ENCODE results near the gene CDK17.

CDK17 gene

DNA sequence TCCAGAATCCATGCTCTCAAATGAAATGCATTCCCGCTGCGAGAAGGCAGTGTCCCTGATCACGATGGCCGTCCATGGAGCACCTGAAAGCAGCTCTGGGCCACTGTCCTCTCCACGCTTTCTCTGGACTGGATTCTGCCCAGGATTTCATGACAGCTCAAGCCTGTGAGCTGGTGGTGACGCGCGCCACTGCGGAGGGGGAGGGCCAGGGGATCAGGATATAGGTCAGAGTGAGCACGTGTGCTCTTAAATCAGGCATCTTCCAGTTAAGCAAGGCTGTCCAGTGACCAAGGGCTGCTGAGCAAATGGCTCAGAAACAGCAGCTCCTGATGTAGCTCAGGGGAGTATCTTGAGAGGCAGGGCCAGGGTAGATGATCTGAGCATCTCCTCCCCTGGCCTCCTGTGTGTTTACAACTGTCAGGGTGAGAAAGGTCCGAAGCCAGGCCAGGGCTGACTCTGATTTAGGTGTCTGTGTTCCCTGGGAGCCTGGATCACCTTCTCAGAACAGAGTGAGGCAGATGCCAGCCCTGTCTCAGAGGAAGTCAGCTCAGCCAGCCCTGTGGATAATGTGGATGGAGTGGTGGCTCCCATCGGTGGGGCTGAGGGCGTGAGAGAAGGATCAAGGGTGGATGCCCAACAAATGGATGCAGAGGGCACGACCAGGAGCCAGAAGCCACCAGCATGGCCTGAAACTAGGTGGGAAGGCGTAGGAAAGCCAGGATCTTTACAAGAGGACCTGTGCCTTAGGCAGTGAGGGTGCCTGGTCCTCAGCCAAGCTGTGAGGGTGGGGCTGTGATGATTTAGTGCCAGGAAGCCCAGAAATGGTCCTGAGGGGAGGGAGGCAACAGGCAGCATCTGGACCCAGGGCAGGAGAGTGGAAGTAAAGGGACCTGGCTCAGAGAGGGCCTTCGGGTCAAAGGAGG is 150.8 kb downstream of the CDK17 start:
- Mint-ChIP-seq H3K36me3 (peaks cover 23% of the 10 kb centered on the region), H3K4me3 (no peak overlapping the region), H3K4me1 (ENCODE audit: low read depth) (peaks cover 32% of the 10 kb centered on the region), H3K27me3 (no peaks in the 10 kb centered on the region), H3K9me3 (ENCODE audit: low read depth) (no peaks in the 10 kb centered on the region), H3K27ac (peak overlapping the region; percentile 22)

DNA sequence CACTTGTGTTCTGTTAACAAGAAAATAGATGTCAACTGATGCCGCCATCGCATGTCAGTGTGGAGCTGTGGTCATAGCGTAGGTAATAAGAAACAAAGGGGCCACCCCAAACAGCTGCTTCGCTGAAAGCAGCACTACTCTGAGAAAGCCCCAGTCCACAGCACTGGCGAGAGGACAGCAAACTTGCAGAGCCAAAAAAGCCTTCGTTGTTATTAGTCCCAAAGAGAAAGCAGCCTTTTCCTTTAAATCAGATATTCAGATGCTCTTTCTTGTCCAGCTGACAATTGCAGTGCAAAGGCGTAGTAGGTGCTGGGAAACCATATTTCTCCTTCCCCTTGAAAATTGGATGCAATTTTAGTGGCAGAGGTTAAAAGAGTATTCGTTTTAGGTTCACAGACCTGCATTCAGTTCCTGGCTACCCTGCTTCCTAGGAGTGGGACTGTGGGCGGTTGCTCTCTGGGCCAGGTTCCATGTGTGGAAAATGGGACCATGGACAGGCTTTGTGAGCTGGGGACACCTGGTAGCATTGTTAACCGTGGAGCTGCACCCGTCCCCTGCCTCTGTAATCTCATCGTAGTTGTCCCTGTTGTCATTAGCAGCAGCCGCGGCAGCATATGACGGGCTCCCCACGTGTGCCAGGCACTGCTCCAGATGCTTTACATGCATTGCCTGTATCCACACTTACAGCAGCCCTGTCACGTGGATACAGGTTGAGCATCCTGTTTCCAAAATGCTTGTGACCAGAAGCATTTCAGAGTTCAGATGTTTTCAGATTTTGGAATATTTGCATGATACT is 151.9 kb downstream of the CDK17 start:
- Mint-ChIP-seq H3K36me3 (peaks cover 23% of the 10 kb centered on the region), H3K27ac (no peak overlapping the region), H3K9me3 (ENCODE audit: low read depth) (no peaks in the 10 kb centered on the region), H3K27me3 (no peaks in the 10 kb centered on the region), H3K4me1 (ENCODE audit: low read depth) (peaks cover 30% of the 10 kb centered on the region), H3K4me3 (no peak overlapping the region)

GRCh38 chr12:96247563-96247962 is 152.7 kb downstream of the CDK17 start:
- Mint-ChIP-seq H3K27ac (peak overlapping the region; percentile 22), H3K4me3 (no peak overlapping the region), H3K27me3 (no peaks in the 10 kb centered on the region), H3K36me3 (peaks cover 25% of the 10 kb centered on the region), H3K9me3 (ENCODE audit: low read depth) (no peaks in the 10 kb centered on the region), H3K4me1 (ENCODE audit: low read depth) (peaks cover 36% of the 10 kb centered on the region)

GRCh38 chr12:96246926-96247505 is 153.2 kb downstream of the CDK17 start:
- Mint-ChIP-seq H3K9me3 (ENCODE audit: low read depth) (no peaks in the 10 kb centered on the region), H3K4me3 (no peak overlapping the region), H3K27ac (no peak overlapping the region), H3K36me3 (peaks cover 22% of the 10 kb centered on the region), H3K27me3 (no peaks in the 10 kb centered on the region), H3K4me1 (ENCODE audit: low read depth) (peaks cover 35% of the 10 kb centered on the region)

DNA sequence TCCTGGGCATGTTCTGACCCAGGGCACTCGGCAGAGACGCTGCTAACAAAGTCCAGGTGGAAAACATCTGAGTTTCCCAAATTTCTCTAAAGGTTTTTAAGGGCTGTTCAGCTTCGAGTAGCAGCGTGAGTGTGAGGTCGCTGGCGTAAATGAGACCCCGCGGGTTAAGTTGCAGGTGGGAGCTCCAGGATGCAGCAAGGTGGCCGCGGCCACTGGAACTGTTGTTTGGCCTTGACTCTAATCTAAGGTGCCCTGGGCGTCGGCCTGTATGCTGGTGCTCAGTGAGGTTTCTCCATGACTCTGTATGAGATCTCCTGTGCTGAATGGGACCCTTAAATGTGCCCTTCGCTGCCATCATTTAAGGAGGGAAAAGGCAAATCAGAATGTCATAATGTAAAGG is 155.4 kb downstream of the CDK17 start:
- Mint-ChIP-seq H3K27ac (no peak overlapping the region), H3K4me1 (ENCODE audit: low read depth) (peaks cover 47% of the 10 kb centered on the region), H3K9me3 (ENCODE audit: low read depth) (no peaks in the 10 kb centered on the region), H3K36me3 (peaks cover 13% of the 10 kb centered on the region), H3K4me3 (no peak overlapping the region), H3K27me3 (no peaks in the 10 kb centered on the region)

- Mint-ChIP-seq H3K27me3 (no peaks in the 10 kb centered on the region), H3K27ac (no peak overlapping the region), H3K36me3 (peaks cover 14% of the 10 kb centered on the region), H3K4me1 (ENCODE audit: low read depth) (peaks cover 49% of the 10 kb centered on the region), H3K4me3 (no peak overlapping the region), H3K9me3 (ENCODE audit: low read depth) (no peaks in the 10 kb centered on the region)
These were observed 157.6 kb downstream of the CDK17 start for GRCh38 chr12:96242597-96242996.

DNA sequence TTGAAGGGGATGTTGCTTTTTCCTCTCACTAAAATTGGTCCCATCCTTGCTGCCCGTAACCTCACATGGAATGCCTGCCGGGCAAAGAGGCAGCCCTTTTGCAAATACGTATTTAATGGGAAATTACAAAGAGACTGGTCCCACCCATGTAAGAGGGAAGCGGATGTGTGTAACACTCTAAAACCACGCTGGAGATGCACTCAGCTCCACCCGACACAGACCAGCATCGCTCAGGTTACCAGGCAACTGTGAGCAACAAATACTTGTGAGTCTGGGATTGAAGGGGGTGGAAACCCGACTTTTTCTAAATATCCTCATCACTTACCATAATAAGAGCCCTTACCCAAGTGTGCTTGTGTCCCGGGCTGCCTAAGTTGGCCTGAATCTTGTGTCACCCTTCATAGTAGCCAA is 158.4 kb downstream of the CDK17 start:
- no peaks in the 10 kb centered on the region for H3K9me3 Mint-ChIP-seq (ENCODE audit: low read depth)
- H3K27me3 Mint-ChIP-seq = no peaks in the 10 kb centered on the region
- H3K4me3 Mint-ChIP-seq = peak overlapping the region; percentile 40
- H3K36me3 Mint-ChIP-seq = peaks cover 12% of the 10 kb centered on the region
- peaks cover 54% of the 10 kb centered on the region for H3K4me1 Mint-ChIP-seq (ENCODE audit: low read depth)
- no peak overlapping the region for H3K27ac Mint-ChIP-seq

DNA sequence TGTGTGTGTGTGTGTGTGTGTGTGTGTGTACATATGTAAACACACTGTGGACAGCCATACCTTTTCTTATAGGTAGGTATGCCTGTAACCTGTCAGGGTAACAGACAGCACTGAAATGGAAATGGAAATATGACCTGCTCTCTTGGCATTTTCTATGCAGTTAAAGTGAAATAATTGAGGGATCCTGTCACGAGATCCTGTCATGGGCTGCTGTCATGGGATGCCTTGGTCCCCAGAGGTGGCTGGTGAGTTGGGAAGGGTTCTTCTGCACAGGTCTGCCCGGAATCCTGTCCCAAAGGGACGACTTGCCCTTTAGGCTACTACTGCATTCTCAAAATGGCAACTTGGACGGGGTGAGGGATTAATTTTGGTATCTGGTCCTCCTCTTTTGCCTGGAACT is 158.8 kb downstream of the CDK17 start:
- Mint-ChIP-seq H3K27ac (no peak overlapping the region), H3K4me3 (peak overlapping the region; percentile 40), H3K36me3 (peaks cover 10% of the 10 kb centered on the region)

DNA sequence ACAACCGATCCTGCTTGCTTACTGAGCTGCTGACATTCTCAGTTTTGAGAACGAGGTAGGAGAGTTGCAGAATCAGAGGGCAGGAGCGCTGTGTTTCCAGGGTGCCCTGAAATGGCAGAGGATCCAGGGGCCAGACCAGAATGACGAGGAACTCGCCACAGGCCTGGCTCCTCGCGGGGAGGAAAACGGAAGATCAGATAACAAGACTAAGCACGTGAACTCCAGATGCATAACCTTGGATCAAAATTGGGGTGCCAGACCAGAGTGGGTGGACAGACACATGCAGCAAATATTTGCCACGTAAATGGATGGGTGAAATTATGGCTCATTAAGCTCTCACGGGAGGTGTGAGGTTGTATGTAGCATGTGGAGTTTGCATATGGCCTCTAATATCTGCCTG is 159.6 kb downstream of the CDK17 start:
- no peak overlapping the region for H3K4me3 Mint-ChIP-seq
- no peak overlapping the region for H3K27ac Mint-ChIP-seq
- peaks cover 65% of the 10 kb centered on the region for H3K4me1 Mint-ChIP-seq (ENCODE audit: low read depth)

More for the DNA sequence above, 158.8 kb downstream of the CDK17 start:
- Mint-ChIP-seq H3K27me3 (no peaks in the 10 kb centered on the region), H3K9me3 (ENCODE audit: low read depth) (no peaks in the 10 kb centered on the region), H3K4me1 (ENCODE audit: low read depth) (peaks cover 58% of the 10 kb centered on the region)

DNA sequence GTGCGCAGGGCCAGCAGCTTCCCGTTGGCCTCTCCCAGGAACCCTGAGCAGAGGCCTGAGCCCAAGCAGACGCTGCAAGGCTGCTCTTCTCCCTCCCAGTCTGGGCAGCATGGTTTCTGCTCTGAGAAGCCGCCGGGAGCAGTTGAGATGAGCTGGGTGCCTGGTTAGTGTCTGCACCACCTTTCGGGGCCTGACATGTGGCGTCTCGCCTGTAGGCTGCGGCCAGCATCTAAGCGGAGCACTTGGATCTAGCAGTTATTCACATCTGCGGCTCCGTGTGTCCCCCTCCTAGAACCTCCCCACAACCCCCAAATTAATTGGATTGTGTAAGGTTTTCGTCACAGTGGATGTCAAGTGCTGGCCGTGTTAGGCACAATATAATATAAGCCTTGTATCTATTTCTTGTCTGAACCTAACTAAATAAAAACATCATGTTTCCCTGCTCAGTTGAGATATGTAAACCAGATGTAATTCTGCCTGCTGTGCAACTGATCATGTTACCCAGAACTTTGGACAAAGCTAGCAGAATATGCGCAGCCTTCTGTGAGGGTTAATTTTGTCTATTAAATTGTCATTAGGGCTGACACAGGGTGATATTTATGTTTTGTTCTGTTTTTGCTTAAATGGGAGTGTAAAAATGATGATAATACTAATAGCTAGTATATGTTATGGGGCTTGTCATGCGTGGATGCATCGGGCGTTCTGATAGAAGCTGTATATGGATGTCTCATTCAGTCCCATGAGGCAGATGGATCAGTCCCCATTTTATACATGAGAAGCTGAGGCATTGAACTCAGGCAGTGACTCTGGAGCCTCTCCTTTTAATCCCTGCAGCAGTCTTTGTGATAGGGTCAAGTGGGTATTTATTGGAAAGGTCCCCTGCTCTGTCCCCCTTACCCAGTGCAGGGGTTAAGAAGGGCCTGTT is 160.3 kb downstream of the CDK17 start:
- Mint-ChIP-seq H3K27me3 (no peaks in the 10 kb centered on the region), H3K36me3 (peaks cover 16% of the 10 kb centered on the region), H3K4me1 (ENCODE audit: low read depth) (peaks cover 69% of the 10 kb centered on the region), H3K9me3 (ENCODE audit: low read depth) (no peaks in the 10 kb centered on the region), H3K4me3 (no peak overlapping the region), H3K27ac (peak overlapping the region; percentile 16)

More for the DNA sequence above, 159.6 kb downstream of the CDK17 start:
- Mint-ChIP-seq H3K9me3 (ENCODE audit: low read depth) (no peaks in the 10 kb centered on the region), H3K27me3 (no peaks in the 10 kb centered on the region), H3K36me3 (peaks cover 12% of the 10 kb centered on the region)

DNA sequence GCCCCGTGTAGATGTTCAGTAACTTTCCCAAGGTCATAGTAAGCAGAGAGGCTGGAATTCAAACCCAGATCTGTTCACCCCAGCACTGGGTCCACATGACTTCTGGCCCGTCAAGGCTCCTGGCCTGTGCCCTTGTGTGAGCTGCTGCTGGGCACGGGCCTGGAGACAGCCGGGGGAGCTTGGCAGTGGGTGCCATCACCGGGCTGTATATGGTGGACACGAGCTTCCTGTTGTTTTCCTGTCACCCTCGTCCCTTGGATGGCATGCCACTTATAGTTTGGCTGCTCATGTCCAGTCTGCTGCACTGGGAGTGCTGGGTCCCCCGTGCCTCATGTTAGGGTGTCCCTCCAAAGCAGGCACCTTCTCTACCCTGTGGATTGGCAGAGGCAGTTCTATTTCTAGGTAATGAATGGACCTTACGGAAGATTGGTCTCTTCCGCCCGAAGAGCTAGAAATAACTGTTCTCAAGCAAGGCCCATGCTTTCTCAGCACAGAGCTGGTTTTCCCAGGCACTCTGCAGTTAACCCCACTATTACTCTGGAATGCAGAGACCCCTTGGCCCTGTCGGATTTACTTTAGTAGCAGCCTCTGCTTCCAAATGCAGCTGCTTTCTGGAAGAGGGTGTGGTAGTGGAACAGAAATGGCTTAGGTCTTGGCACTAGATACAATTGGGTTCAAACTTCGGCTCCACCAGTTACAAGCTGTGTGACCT is 161.7 kb downstream of the CDK17 start:
- Mint-ChIP-seq H3K27me3 (no peaks in the 10 kb centered on the region), H3K4me1 (ENCODE audit: low read depth) (peaks cover 71% of the 10 kb centered on the region), H3K4me3 (no peak overlapping the region), H3K27ac (peak overlapping the region; percentile 83), H3K36me3 (peaks cover 16% of the 10 kb centered on the region), H3K9me3 (ENCODE audit: low read depth) (no peaks in the 10 kb centered on the region)

DNA sequence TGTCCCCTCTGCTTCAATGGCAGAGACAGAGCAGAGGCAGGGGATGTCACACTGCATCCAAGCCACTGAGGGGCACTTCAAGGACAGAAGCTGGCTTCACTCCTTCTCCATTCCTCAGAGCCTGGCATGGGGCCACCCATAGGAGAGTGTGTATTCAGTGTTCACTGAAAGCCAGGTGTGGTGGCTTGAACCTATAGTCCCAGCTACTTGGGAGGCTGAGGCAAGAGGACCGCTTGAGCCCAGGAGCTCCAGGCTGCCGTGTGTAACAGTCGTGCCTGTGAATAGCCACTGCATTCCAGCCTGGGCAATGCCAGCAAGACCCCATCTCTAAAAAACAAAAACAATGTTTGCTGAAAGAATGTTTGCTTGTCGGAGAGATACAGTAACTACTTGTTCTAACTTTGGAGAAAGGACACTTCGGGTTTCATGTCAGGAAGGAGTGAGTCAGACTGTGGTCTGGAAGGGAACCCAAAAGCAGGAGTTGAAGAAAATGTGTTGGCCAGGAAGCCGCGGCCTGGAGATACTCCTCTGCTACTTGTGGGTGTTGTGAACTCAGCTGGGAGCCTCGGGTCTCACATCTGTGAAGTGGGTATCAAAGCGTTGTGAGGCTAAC is 162.7 kb downstream of the CDK17 start:
- Mint-ChIP-seq H3K9me3 (ENCODE audit: low read depth) (no peaks in the 10 kb centered on the region), H3K4me3 (peak overlapping the region; percentile 4), H3K36me3 (peaks cover 11% of the 10 kb centered on the region), H3K27me3 (no peaks in the 10 kb centered on the region), H3K4me1 (ENCODE audit: low read depth) (peaks cover 64% of the 10 kb centered on the region), H3K27ac (peak overlapping the region; percentile 83)

- Mint-ChIP-seq H3K27me3 (no peaks in the 10 kb centered on the region), H3K9me3 (ENCODE audit: low read depth) (no peaks in the 10 kb centered on the region), H3K4me1 (ENCODE audit: low read depth) (peaks cover 62% of the 10 kb centered on the region), H3K27ac (no peak overlapping the region), H3K36me3 (peaks cover 12% of the 10 kb centered on the region), H3K4me3 (peak overlapping the region; percentile 27)
These were observed 163.2 kb downstream of the CDK17 start for GRCh38 chr12:96237035-96237434.

Data from activated naive CD8-positive, alpha-beta T cell (primary cell).